Measurements from ENCODE around the gene MRC1. TPM values are rescaled to one million over a fixed set of nuclear protein-coding genes. Genes with fewer than 3 reads are reported as not detected.

Gene MRC1
- total and polyA plus RNA-seq, 9 of the 15 experiments (the other 6 are each of a cell fraction or from before 2014, with no cell fraction given), result 0.01 to 0.20 (median 0.03) TPM; not detected in 5

DNA sequence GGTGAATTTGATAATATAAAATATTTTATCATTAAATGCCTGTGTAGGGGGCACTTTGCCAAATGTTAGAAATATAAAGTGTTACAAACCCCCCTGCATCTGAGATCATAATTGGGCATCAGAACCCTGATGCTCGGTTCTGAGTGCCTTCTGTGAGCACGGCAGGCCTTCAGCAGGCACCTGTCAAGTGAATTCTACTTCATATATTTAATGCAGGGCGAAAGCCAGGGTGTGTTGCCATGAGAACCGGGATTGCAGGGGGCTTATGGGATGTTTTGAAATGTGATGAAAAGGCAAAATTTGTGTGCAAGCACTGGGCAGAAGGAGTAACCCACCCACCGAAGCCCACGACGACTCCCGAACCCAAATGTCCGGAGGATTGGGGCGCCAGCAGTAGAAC, 57.2 kb downstream of the MRC1 start (continued):
- TF ChIP-seq, protein P1, sequence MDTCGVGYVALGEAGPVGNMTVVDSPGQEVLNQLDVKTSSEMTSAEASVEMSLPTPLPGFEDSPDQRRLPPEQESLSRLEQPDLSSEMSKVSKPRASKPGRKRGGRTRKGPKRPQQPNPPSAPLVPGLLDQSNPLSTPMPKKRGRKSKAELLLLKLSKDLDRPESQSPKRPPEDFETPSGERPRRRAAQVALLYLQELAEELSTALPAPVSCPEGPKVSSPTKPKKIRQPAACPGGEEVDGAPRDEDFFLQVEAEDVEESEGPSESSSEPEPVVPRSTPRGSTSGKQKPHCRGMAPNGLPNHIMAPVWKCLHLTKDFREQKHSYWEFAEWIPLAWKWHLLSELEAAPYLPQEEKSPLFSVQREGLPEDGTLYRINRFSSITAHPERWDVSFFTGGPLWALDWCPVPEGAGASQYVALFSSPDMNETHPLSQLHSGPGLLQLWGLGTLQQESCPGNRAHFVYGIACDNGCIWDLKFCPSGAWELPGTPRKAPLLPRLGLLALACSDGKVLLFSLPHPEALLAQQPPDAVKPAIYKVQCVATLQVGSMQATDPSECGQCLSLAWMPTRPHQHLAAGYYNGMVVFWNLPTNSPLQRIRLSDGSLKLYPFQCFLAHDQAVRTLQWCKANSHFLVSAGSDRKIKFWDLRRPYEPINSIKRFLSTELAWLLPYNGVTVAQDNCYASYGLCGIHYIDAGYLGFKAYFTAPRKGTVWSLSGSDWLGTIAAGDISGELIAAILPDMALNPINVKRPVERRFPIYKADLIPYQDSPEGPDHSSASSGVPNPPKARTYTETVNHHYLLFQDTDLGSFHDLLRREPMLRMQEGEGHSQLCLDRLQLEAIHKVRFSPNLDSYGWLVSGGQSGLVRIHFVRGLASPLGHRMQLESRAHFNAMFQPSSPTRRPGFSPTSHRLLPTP (IDR thresholded peaks at IDR 0.05; ENCODE audit: borderline replicate concordance, extremely low read depth, insufficient read length), result no peak
- no peak for TF ChIP-seq MAFK (IDR thresholded peaks at IDR 0.05; ENCODE audit: low read length)
- TF ChIP-seq, protein P2, sequence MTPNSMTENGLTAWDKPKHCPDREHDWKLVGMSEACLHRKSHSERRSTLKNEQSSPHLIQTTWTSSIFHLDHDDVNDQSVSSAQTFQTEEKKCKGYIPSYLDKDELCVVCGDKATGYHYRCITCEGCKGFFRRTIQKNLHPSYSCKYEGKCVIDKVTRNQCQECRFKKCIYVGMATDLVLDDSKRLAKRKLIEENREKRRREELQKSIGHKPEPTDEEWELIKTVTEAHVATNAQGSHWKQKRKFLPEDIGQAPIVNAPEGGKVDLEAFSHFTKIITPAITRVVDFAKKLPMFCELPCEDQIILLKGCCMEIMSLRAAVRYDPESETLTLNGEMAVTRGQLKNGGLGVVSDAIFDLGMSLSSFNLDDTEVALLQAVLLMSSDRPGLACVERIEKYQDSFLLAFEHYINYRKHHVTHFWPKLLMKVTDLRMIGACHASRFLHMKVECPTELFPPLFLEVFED (CRISPR knock-in tag; conservative IDR thresholded peaks at IDR 0.05), result no peak
- TF ChIP-seq, protein P3, sequence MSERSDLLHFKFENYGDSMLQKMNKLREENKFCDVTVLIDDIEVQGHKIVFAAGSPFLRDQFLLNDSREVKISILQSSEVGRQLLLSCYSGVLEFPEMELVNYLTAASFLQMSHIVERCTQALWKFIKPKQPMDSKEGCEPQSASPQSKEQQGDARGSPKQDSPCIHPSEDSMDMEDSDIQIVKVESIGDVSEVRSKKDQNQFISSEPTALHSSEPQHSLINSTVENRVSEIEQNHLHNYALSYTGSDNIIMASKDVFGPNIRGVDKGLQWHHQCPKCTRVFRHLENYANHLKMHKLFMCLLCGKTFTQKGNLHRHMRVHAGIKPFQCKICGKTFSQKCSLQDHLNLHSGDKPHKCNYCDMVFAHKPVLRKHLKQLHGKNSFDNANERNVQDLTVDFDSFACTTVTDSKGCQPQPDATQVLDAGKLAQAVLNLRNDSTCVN (CRISPR knock-in tag; IDR thresholded peaks at IDR 0.05), result no peak
- no peak for TF ChIP-seq TCF3 (CRISPR knock-in tag; IDR thresholded peaks at IDR 0.05)

Measured in K562 (cell line).